IPS-NIHi7 (cell line): Measurements from ENCODE around the gene SPTLC2.
"Not testable (repeated sequence)": the region's sequence is repeated elsewhere in the genome, so short reads cannot be mapped to it uniquely, and the experiment has no call there.

ENCODE experiments used
- DNase-seq: peaks from one replicate; pipeline ENCODE4 v3.0.0; 2012; ENCODE audit warnings: mixed read lengths; ENCODE audit errors: extremely low spot score

SPTLC2 gene, protein sequence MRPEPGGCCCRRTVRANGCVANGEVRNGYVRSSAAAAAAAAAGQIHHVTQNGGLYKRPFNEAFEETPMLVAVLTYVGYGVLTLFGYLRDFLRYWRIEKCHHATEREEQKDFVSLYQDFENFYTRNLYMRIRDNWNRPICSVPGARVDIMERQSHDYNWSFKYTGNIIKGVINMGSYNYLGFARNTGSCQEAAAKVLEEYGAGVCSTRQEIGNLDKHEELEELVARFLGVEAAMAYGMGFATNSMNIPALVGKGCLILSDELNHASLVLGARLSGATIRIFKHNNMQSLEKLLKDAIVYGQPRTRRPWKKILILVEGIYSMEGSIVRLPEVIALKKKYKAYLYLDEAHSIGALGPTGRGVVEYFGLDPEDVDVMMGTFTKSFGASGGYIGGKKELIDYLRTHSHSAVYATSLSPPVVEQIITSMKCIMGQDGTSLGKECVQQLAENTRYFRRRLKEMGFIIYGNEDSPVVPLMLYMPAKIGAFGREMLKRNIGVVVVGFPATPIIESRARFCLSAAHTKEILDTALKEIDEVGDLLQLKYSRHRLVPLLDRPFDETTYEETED

DNA sequence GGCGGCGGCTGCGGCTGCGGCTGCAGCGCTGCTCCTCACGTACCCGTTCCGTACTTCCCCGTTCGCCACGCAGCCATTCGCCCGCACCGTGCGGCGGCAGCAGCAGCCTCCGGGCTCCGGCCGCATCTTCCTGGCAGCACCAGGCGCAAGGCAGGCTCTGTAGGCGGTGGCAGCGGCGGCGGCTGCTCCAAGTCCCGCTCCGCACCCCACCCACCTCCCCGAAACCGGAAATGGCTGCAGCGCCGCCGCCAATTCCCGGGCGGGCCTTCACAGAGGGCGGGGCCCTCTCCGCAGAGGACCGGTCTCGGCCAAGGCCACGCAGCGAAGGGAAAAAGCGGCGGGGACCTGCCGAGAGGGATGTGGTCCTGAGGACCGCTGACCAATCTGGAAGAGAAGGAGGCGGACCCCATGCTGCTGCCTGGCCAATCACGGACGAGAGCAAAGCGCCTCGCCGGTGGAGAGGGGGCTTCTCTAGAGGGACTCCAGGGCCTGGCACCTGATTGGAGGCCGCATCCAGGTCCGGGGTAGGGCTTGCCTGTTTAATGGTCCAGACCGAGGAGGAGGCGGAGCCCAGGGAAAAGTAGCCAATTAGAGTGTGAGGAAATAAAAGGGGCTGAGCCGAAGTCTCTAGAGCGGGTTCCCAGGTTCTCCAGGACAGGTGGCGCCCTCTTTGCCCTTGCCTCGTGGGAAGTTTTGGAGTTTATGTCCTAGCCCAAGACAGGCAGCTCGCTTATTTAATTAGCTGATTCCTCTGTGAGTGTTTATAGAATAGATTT lies at the start of gene SPTLC2:
Gene SPTLC2 (minus strand): TSS at position 184 of the 776 bp plus-strand sequence. CDS start 58 bp downstream, at position 126.
- peak; percentile 100 for DNase-seq

DNA sequence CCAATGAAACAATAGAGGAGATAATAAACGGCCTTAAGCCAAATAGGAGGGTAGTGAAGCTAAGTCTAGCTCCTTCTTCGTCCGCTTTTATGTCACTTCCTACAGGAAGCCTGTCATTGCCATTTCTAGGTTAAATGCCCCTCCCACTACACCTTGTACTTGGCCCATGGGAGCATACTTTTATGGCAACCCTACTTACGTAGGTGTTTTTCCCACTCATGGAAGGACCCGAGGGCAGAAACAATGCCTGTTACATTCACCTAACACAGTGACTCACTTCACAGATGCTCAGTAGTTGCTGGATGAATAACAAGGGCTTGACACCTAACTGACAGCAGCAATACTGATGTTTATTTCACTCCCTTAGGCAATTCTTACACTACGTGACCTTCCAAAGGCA lies 46.9 kb upstream of the SPTLC2 start:
- DNase-seq = peak; percentile 30

DNA sequence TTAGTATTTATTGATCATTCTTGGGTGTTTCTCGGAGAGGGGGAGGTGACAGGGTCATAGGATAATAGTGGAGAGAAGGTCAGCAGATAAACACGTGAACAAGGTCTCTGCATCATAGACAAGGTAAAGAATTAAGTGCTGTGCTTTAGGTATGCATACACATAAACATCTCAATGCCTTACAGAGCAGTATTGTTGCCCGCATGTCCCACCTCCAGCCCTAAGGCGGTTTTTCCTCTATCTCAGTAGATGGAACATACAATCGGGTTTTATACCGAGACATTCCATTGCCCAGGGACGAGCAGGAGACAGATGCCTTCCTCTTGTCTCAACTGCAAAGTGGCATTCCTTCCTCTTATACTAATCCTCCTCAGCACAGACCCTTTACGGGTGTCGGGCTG lies 45.1 kb upstream of the SPTLC2 start:
- DNase-seq = not testable (repeated sequence)

GRCh38 chr14:77660754-77661153 lies 44.3 kb upstream of the SPTLC2 start:
- no peak for DNase-seq

GRCh38 chr14:77659831-77660230 lies 43.4 kb upstream of the SPTLC2 start:
- DNase-seq = no peak

GRCh38 chr14:77657280-77657679 lies 40.8 kb upstream of the SPTLC2 start:
- no peak for DNase-seq

DNA sequence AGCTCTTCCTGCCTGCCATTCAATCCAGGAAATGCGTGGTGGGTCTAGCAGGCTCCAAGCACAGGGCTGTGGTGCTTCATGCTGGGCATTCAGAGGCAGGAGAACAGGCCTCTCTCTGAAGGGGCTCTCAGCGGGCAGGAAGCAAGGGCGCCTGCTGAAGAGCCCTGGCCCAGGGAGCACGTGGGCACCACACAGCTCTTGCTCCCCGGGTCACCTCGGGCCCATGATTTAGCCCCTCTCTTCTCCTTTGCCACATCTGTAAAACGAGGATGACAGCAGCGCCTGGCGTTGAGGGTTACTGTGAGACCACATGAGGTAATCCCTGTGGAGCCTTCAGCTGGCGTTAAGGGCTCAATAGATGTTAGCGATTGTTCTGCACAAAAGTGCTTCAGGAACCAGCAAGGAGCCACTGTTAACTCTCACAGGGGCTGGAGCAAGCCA lies 37.6 kb upstream of the SPTLC2 start:
- no peak for DNase-seq

- DNase-seq = no peak
Observed at GRCh38 chr14:77649326-77649725, 32.9 kb upstream of the SPTLC2 start.

- no peak for DNase-seq
Observed at GRCh38 chr14:77648520-77649200, 32.2 kb upstream of the SPTLC2 start.

DNA sequence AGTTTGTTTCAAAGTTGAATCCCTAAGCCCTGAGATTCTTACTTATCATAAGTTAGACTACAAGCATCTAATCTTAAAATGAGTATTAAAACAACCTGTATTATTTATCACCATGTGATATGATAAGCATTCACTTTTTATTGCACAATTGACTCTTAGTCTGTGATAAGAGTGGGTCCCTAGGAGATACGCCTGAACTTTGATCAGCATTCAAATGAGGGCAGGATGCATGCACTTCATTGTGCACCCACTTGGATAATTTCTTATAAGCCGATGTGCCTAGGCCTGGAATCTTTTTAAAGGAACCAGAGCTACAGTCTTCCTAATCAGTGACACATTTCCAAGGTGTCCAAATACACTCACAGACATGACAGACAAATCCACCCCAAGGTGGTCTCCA lies 31.4 kb upstream of the SPTLC2 start:
- no peak for DNase-seq

DNA sequence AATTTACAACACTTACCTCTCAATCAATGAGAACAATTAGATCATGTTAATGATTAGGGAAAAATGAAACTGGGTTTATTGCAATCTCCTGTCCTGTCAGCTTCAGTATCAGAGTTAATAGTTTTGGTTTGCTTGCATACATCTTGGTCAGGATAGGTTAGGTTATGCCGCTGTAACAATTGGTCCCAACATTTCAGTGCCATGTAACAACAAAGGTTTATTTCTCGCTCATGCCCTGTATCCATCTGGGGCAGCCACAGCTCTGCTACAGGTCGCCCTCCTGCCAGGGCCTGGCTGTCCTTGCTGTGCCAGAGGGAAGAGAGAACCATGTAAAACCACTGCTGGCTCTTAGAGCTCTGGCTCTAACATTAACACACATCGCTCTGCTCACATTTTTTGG lies 30.5 kb upstream of the SPTLC2 start:
- no peak for DNase-seq

DNA sequence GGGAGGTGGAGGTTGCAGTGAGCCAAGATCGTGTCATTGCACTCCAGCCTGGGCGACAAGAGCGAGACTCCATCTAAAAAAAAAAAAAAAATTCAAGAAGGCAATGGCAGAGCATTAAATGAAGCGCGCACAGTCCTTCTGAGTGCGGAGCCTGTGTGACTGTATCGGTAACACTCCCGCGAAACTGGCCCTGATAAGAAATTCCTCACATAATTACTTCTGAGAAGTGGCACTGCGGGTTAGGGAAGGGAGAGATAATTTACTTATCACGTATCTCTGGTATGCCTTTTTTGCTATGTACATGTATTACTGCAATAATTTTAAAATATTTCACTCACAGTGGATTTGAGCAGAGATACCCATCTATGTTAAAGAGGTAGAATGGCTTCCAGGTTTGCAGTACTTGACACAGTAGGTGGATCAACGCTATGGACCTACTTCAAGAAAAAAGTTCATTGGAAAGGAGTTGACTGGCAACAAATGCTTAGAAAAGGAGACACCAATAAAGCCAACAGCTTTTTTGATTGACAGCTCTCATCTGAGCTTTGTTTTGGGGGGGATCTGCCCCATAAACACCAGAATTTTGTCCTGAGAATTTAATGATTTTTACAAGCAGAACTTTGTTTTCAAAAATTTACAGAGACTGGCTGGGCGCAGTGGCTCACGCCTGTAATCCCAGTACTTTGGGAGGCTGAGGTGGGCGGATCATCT lies 29.2 kb upstream of the SPTLC2 start:
- DNase-seq = no peak

- DNase-seq = no peak
Observed at GRCh38 chr14:77642407-77642806, 26.0 kb upstream of the SPTLC2 start.

GRCh38 chr14:77641534-77642341 lies 25.3 kb upstream of the SPTLC2 start:
- no peak for DNase-seq

GRCh38 chr14:77640756-77641533 lies 24.5 kb upstream of the SPTLC2 start:
- no peak for DNase-seq

GRCh38 chr14:77638771-77639171 lies 22.3 kb upstream of the SPTLC2 start:
- DNase-seq = no peak

GRCh38 chr14:77635869-77636268 lies 19.4 kb upstream of the SPTLC2 start:
- not testable (repeated sequence) for DNase-seq

- DNase-seq = not testable (repeated sequence)
Observed at GRCh38 chr14:77635466-77635865, 19.0 kb upstream of the SPTLC2 start.

GRCh38 chr14:77630111-77630510 lies 13.7 kb upstream of the SPTLC2 start:
- DNase-seq = no peak

- DNase-seq = no peak
Observed at GRCh38 chr14:77625360-77625759, 8.9 kb upstream of the SPTLC2 start.
